Smooth muscle cell (in vitro differentiated cells): ENCODE measurements around the gene PRKD2. TPM values are rescaled to one million over a fixed set of nuclear protein-coding genes. Genes with fewer than 3 reads are reported as not detected.

Source experiments
- DNase-seq: peaks from one replicate; lab custom pipeline; 2025; ENCODE audit not compliant: unreplicated experiment; lab: John Stamatoyannopoulos, UW
- H2AFZ ChIP-seq: fragments of 200-600 bp; sonication (generic); 2 replicates; pipeline ENCODE4 v1.6.0; 2016; ENCODE audit warnings: antibody characterized with exemption, low read depth, mild to moderate bottlenecking
- H3F3A ChIP-seq: fragments of 200-600 bp; sonication (generic); 2 replicates; pipeline ENCODE4 v1.6.0; 2017; ENCODE audit warnings: antibody characterized with exemption, low read depth
- H3K27ac ChIP-seq: fragments of 200-600 bp; sonication (generic); 2 replicates; pipeline ENCODE4 v1.5.1; 2016; ENCODE audit warnings: low read depth, mild to moderate bottlenecking
- H3K27me3 ChIP-seq: fragments of 200-600 bp; sonication (generic); 2 replicates; pipeline ENCODE4 v1.6.1; 2016; ENCODE audit warnings: low read depth, mild to moderate bottlenecking
- H3K36me3 ChIP-seq: fragments of 200-600 bp; sonication (generic); 2 replicates; pipeline ENCODE4 v1.5.1; 2016; ENCODE audit warnings: low read depth
- H3K4me1 ChIP-seq: fragments of 200-600 bp; sonication (generic); 2 replicates; pipeline ENCODE4 v1.5.1; 2016; ENCODE audit warnings: low read depth
- H3K4me2 ChIP-seq: fragments of 200-600 bp; sonication (generic); 2 replicates; pipeline ENCODE4 v1.6.0; 2016; ENCODE audit warnings: mild to moderate bottlenecking
- H3K4me3 ChIP-seq: fragments of 200-600 bp; sonication (generic); 2 replicates; pipeline ENCODE4 v1.5.1; 2016; ENCODE audit warnings: mild to moderate bottlenecking
- H3K79me2 ChIP-seq: fragments of 200-600 bp; sonication (generic); 2 replicates; pipeline ENCODE4 v1.6.0; 2016; ENCODE audit warnings: low read depth, mild to moderate bottlenecking
- H3K9ac ChIP-seq: fragments of 200-600 bp; sonication (generic); 2 replicates; pipeline ENCODE4 v1.6.0; 2016; ENCODE audit warnings: low read depth
- H3K9me3 ChIP-seq: fragments of 200-600 bp; sonication (generic); replicated peaks from 2 replicates; pipeline ENCODE4 v1.5.1; 2016; ENCODE audit warnings: low read depth
- H4K20me1 ChIP-seq: fragments of 200-600 bp; sonication (generic); 2 replicates; pipeline ENCODE4 v1.6.0; 2016; ENCODE audit warnings: low read depth
- CTCF ChIP-seq: fragments of 200-600 bp; sonication (generic); IDR thresholded peaks from 2 replicates; pipeline ENCODE4 v1.5.1; 2017; ENCODE audit warnings: borderline replicate concordance, mild to moderate bottlenecking, antibody characterized with exemption; ENCODE audit not compliant: insufficient read depth, poor library complexity, severe bottlenecking
- WGBS: methylation state at CpG from one replicate; pipeline ENCODE4 v1.1.7; 2016; ENCODE audit warnings: low lambda C conversion rate; 5-methylcytosine and 5-hydroxymethylcytosine counted together
- polyA plus RNA-seq: library from polyadenylated mRNA; unstranded; fragments of >200 nt; fragmentation: Nextera tagmentation; extraction: Ambion mirVana; gene quantifications from 2 replicates; pipeline ENCODE4 v1.2.1, GENCODE V29; 2016
- total RNA-seq: library from RNA; depleted of rRNA; stranded (reverse); fragments of >200 nt; gene quantifications from 2 replicates; pipeline ENCODE4 v1.2.3, GENCODE V29; 2014

Gene PRKD2
- total and polyA plus RNA-seq, 2 experiments from 2014 or later = 24.2 to 34.6 TPM

- Histone ChIP-seq H2AFZ (no peak overlapping the region), H3K27ac (no peak overlapping the region), H3K9me3 (no peaks in the 10 kb centered on the region), H4K20me1 (peaks cover 12% of the 10 kb centered on the region), H3K4me2 (no peak overlapping the region), H3K36me3 (no peaks in the 10 kb centered on the region), H3K4me3 (no peak overlapping the region), H3F3A (peaks cover 7% of the 10 kb centered on the region), H3K4me1 (no peaks in the 10 kb centered on the region), H3K79me2 (no peaks in the 10 kb centered on the region), H3K9ac (no peak overlapping the region), H3K27me3 (no peaks in the 10 kb centered on the region)
- 94% methylated on average over 6 of the region's 6 CpGs for WGBS
- no peak for DNase-seq
- TF ChIP-seq CTCF = no peak
These were observed 42.3 kb upstream of the PRKD2 start for GRCh38 chr19:46759206-46759605.

- Histone ChIP-seq H3K4me1 (no peaks in the 10 kb centered on the region), H3K79me2 (no peaks in the 10 kb centered on the region), H3K4me2 (no peak overlapping the region), H3K27ac (no peak overlapping the region), H3F3A (peaks cover 7% of the 10 kb centered on the region), H4K20me1 (peaks cover 12% of the 10 kb centered on the region), H3K9me3 (no peaks in the 10 kb centered on the region), H3K36me3 (no peaks in the 10 kb centered on the region), H2AFZ (no peak overlapping the region), H3K9ac (no peak overlapping the region), H3K27me3 (no peaks in the 10 kb centered on the region), H3K4me3 (no peak overlapping the region)
- 96% methylated on average over 30 of the region's 30 CpGs for WGBS
- TF ChIP-seq CTCF = no peak
- DNase-seq = no peak
These were observed 39.6 kb upstream of the PRKD2 start for GRCh38 chr19:46756544-46756888.

DNA sequence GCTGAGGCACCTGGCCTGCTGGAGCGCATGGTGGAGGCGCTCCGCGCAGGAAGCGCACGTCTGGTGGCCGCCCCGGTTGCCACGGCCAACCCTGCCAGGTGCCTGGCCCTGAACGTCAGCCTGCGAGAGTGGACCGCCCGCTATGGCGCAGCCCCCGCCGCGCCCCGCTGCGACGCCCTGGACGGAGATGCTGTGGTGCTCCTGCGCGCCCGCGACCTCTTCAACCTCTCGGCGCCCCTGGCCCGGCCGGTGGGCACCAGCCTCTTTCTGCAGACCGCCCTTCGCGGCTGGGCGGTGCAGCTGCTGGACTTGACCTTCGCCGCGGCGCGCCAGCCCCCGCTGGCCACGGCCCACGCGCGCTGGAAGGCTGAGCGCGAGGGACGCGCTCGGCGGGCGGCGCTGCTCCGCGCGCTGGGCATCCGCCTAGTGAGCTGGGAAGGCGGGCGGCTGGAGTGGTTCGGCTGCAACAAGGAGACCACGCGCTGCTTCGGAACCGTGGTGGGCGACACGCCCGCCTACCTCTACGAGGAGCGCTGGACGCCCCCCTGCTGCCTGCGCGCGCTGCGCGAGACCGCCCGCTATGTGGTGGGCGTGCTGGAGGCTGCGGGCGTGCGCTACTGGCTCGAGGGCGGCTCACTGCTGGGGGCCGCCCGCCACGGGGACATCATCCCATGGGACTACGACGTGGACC is 39.1 kb upstream of the PRKD2 start:
- H3K4me1 ChIP-seq = no peaks in the 10 kb centered on the region
- WGBS = over 99% methylated on average over 86 of the region's 86 CpGs
- H2AFZ ChIP-seq = no peak overlapping the region
- H3K27me3 ChIP-seq = no peaks in the 10 kb centered on the region
- H3F3A ChIP-seq = peaks cover 7% of the 10 kb centered on the region
- no peak for TF ChIP-seq CTCF
- no peak overlapping the region for H3K27ac ChIP-seq
- DNase-seq = no peak
- H3K9me3 ChIP-seq = no peaks in the 10 kb centered on the region
- no peak overlapping the region for H3K4me2 ChIP-seq
- no peaks in the 10 kb centered on the region for H3K79me2 ChIP-seq
- no peak overlapping the region for H3K4me3 ChIP-seq
- H4K20me1 ChIP-seq = peaks cover 12% of the 10 kb centered on the region
- no peak overlapping the region for H3K9ac ChIP-seq
- no peaks in the 10 kb centered on the region for H3K36me3 ChIP-seq
